Measurements from ENCODE around the gene SAMD4B.

GRCh38 chr19:39420769-39421168, 78.5 kb downstream of the SAMD4B start:
- no peak for TF ChIP-seq CTCF (IDR thresholded peaks at IDR 0.05)
- no peak for TF ChIP-seq POLR2A (IDR thresholded peaks at IDR 0.05)

Data from body of pancreas (tissue), 4 donors.